ENCODE data around the gene TMEM132D.
"Not testable (repeated sequence)": the region's sequence is repeated elsewhere in the genome, so short reads cannot be mapped to it uniquely, and the experiment has no call there.

The TMEM132D gene

DNA sequence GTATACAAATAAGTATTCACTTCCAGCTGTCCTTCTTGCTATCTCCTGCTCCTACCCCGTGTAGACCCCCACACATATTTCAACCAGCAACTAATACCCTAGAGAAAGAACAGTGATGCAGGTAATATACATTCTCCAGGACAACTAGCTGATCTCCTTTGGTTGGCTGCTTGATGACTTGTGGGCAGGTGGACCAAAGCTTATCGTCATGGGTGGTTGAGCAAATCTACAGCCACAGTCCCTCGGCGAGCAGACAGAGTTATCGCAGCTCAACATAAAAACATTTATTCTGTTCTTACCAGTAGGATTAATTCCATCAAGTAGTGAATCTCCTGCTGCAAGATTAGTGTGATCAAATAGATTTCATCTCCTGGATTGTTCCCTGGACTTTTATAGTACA lies 314.3 kb downstream of the TMEM132D start:
- DNase-seq (ENCODE audit: low spot score), result no peak

GRCh38 chr12:129588142-129588541 lies 315.7 kb downstream of the TMEM132D start:
- DNase-seq (ENCODE audit: low spot score), result no peak

GRCh38 chr12:129585296-129585695 lies 318.5 kb downstream of the TMEM132D start:
- no peak for DNase-seq (ENCODE audit: low spot score)

- DNase-seq (ENCODE audit: low spot score), result no peak
Observed at GRCh38 chr12:129579879-129580278, 323.9 kb downstream of the TMEM132D start.

DNA sequence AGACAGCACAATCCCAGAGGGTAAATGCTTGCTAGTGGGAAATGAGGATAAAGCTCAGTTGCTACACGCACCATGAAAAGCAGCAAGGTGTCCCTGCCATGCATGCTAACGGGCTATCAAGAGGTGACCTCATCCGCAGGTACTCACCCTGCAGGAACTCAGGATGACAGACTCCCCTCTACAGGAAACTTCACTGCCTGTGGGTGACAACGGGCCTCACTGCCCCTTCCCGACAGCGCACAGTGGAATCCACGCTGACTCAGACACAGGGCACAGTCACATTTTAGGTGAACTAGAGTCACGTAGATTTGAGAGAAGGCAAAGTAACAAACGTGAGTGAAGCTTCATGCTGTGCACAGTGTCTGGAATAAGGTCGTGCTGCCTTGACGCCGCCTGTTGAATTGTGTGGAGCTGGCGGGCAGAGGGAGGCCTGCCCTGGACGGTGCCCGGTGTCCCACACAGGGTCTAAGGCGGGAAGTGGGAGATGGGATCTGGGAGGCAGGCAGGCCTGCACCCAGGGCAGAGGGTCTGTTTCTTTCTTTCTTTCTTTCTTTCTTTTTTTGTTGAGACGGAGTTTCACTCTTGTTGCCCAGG lies 331.8 kb downstream of the TMEM132D start:
- no peak for DNase-seq (ENCODE audit: low spot score)

DNA sequence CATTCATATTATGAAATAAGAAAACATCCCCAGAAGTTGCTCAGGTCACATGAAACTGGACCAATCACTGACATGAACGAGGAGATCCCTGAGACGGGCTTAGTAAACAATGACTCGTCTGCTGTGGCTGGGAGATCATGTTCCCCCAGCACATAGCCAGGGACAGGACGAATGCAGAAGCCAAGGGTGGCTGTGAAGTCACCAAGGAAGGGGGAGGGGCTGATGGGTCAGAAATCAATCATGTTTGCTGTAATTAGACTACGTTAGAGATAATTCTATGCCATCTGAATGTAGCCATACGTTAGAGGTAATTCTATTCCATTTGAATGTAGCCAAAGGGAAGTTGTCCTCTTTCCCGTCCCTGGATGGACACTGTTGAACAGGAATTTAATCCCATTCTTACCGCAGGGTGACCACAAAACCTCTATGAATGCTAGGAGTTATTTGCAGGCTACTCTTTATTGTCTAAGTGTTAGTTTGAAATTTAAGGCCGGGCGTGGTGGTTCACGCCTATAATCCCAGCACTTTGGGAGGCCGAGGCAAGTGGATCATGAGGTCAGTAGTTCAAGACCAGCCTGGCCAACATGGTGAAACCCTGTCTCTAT lies 332.9 kb downstream of the TMEM132D start:
- no peak for DNase-seq (ENCODE audit: low spot score)

DNA sequence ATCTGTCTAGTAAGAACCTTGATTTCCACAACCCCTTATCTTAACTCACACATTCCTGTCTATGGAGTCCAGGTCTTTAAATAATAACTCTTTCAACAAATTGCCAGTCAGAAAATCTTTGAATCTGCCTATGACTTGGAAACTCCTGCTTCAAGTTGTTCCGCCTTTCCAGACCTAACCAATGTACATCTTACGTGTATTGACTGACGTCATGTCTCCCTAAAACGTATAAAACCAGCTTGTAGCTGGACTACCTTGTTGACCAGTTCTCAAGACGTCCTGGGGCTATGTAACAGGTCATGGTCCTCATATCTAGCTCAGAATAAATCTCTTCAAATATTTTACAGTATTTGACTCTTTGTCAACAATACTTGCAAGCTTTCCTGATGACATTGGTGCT lies 337.0 kb downstream of the TMEM132D start:
- no peak for DNase-seq (ENCODE audit: low spot score)

- DNase-seq (ENCODE audit: low spot score), result no peak
Observed at GRCh38 chr12:129564768-129565167, 339.1 kb downstream of the TMEM132D start.

- no peak for DNase-seq (ENCODE audit: low spot score)
Observed at GRCh38 chr12:129563266-129563665, 340.6 kb downstream of the TMEM132D start.

DNA sequence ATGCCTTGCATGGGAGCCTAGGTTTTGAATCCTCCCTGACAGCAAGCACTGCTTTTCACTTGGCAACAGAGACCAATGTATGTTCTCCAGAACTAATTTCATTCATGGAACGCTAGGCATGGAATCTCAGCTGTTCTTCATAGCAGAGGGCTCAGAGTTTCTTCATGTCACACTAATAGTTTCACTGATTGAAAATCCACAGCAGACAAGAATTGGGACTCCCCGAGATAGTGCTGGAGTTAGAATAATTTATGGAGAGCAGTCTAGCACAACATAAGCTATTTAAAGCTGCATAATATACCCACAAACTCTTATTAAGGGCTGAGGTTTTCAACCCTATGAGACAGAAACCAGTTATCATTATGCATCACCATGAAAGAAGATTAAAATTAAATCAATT lies 342.5 kb downstream of the TMEM132D start:
- no peak for DNase-seq (ENCODE audit: low spot score)

DNA sequence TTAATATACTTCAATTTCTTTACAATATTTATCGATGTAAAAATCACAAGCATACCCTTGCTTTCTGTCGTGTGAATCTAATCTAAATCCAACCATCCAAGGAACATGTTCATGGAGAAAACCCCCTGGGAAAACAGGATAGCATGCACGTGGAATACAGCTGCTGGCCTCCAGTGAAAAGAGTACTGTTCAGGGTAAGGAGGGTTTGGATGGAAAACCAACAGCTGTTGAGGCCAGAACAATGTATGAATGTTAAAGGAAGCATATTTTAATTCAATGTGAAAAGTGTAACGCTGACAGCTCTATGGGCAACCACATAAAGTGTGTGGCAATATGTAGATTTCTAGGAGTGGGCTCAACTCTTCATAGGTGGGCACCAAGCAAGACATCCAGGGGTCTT lies 344.0 kb downstream of the TMEM132D start:
- DNase-seq (ENCODE audit: low spot score), result no peak

DNA sequence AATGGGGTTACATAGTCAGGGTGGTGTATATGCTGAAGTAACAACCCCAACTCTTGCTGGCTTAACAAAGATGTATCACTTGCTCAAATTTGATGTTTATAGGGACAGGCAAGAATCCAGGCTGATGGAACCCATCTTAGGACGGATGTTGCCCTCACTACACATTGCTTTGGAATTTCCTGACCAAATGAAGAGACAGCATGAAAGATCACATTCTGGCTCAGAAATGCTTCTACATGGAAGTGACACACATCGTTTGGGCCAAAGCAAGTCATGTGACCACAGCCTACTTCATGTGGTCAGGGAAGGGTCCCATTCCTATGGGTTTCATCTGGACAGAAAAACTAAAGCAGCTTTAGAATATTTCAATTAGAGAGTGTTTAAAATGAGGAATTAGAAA lies 345.8 kb downstream of the TMEM132D start:
- DNase-seq (ENCODE audit: low spot score), result no peak

GRCh38 chr12:129556082-129556481 lies 347.7 kb downstream of the TMEM132D start:
- DNase-seq (ENCODE audit: low spot score), result no peak

DNA sequence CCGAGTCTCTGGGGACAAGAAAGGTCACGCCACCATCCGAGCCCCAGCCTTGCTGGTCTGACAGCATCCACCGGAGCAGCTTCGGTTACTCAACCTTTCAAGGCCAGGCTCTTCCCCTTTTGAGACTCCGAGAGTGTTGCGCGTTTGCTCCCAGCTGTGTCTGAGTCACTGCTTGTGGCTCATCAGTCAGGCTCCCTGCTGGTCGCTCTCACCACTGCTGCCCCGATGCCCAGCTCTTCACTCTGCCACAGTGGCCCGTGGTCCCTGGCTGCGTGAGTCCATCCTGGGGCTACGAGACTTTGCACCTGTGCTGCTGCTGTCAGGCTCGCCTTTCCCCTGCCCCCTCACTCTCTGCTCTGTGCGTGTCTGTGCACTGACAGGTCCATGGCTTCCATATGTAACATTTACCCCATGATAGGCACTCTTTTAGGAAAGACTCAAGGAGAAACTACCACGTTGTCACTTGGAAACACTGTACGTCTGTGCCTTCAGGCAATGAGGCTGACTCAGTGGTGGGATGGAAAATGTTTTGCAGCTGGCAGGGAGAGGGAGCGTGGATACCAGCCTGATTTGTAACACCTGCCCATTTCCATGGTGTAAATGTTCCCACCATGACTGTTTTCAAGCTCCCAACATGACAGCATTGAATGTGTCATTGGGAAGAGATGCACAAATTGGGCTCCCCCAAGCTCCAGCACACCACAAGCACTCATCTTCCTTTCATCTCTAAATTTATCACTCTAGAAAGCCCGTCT lies 350.7 kb downstream of the TMEM132D start:
- no peak for DNase-seq (ENCODE audit: low spot score)

DNA sequence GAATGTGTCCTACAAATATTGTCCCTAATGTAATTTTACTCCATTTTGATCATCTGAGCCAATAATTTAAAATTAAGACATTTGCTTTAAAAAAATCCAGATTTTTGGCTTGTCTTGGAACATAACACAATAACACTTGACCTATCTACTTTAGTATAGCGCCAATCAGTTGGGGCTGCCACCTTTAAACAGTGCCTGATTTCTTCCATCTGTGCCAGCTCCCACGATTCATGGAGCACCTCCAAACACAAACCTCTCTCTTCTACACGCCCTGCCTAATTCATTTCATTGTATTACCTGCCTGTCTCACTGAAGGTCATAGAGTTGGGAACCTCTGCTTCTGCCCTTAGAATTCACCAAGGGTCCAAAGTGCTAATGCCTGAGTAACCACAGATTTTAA lies 352.4 kb downstream of the TMEM132D start:
- no peak for DNase-seq (ENCODE audit: low spot score)

DNA sequence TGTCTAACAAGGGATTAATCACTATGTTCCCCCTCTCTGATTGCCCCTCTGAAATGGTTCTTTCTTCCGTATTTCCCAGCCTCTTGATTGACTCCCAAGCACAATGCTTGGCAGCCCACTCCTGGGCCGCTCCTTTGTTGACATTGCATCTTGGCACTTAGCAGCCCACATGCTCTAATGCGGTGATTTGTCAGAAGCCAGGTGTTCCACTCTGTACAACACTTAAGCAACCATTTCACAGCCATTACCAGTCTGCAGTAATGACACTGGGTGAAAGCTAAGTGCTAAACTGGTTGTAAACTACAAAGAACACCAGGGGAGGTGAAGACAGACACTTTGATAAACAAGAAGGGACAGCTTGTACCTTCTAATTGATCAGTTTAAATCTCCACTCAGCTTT lies 353.5 kb downstream of the TMEM132D start:
- DNase-seq (ENCODE audit: low spot score), result no peak

GRCh38 chr12:129549656-129550055 lies 354.2 kb downstream of the TMEM132D start:
- no peak for DNase-seq (ENCODE audit: low spot score)

DNA sequence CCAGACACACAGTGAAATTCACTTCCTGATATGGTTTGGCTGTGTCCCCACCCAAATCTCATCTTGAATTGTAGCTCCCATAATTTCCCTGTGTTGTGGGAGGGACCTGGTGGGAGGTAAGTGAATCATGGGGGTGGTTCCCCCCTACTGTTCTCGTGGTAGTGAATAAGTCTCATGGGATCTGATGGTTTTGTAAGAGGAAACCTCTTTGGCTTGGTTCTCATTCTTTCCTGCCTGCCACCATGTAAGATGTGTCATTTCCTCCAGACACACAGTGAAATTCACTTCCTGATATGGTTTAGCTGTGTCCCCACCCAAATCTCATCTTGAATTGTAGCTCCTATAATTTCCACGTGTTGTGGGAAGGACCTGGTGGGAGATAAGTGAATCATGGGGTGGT lies 354.8 kb downstream of the TMEM132D start:
- DNase-seq (ENCODE audit: low spot score), result not testable (repeated sequence)

DNA sequence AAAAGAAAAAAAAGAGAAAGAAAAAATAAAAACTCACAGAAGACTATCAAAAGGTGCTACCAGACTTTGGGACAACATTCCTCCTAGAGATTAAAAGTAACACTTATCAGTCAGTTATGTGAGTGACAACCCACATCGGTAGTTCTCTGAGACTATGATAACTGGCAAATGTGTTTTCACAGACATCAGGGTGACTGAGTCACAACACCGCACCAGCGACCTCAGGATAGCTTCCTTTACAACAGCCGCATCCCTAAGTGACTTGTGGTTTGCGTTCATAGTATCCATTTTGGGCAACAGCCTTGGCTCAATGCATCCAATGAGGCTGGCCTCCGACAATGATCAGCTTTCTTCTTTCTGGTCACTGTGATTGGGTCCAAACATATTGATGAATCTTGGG lies 359.1 kb downstream of the TMEM132D start:
- DNase-seq (ENCODE audit: low spot score), result no peak

DNA sequence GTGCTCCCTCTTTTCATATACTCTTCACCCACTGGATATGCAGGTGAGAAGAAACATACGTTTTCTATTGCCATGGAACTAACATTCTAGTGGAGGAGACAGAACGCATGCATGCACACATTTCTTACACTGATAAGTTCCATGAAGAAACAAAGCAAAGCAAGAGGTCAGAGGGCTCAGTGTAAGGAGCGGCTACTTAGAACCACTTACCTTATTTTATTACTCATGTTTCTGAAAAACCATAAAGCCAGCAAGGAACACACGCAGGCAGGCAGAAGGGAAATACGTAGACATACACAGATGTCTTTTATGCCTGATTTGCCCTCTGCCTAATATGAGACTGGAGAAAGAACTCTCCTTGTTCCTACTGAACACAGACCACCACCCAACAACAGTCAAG lies 362.9 kb downstream of the TMEM132D start:
- no peak for DNase-seq (ENCODE audit: low spot score)

GRCh38 chr12:129540249-129540648 lies 363.6 kb downstream of the TMEM132D start:
- DNase-seq (ENCODE audit: low spot score), result no peak

DNA sequence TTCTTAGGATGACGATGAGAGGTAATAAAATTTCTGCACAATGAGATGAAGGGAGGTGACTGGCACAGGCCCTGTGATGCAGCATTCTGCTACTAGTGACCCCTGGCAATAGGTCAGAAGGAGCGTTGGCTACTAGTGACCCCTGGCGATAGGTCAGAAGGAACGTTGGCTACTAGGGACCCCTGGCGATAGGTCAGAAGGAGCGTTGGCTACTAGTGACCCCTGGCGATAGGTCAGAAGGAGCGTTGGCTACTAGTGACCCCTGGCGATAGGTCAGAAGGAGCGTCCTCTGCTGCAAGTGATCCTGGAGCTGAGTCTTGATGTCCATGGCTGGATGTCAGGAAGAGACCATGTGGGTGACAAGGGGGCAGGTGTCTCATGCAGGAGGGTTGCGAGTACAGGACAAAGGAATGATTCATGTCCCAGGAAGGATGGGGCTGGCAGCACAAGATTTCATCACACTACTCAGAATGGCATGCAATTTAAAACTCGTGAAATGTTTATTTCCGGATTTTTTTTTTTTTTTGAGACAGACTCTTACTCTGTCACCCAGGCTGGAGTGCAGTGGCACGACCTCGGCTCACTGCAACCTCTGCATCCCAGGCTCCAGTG lies 365.0 kb downstream of the TMEM132D start:
- not testable (repeated sequence) for DNase-seq (ENCODE audit: low spot score)

DNA sequence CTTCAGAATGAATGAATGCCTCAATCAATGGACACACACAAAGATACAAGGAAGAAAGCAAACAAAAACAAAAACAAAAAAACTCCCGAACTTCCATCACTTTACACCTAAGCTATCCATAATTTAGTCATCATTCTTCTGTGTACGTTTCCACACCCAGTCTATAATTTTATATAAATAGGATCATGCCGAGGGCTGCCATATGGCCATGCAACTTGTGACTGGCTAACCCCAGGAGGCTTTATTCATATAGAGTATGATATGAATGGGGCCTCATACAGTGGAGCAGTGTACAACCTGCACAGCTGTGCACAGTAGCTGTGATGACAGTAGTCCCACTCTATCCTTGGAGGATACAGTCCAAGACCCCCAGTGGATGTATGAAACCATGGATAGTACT lies 365.7 kb downstream of the TMEM132D start:
- DNase-seq (ENCODE audit: low spot score), result no peak

All from cerebellar cortex (tissue), 1 donor.